SKM-1 (cell line): Measurements from ENCODE around the gene KRTAP19-7.

Experiments used
- DNase-seq: peaks from one replicate; lab custom pipeline; 2025; ENCODE audit not compliant: unreplicated experiment; lab: John Stamatoyannopoulos, UW

The KRTAP19-7 gene

GRCh38 chr21:30561264-30561895 is at the start of gene KRTAP19-7:
Gene KRTAP19-7 (minus strand): TSS chr21:30561314. CDS start chr21:30561289, 25 bp downstream.
- DNase-seq, result no peak

- no peak for DNase-seq
Observed at GRCh38 chr21:30605968-30606367, 44.9 kb upstream of the KRTAP19-7 start.

GRCh38 chr21:30600787-30601186 is 39.7 kb upstream of the KRTAP19-7 start, which contains the start of gene KRTAP22-1:
Gene KRTAP22-1 (plus strand): TSS chr21:30601087.
- no peak for DNase-seq

- no peak for DNase-seq
Observed at GRCh38 chr21:30598802-30599201, 37.7 kb upstream of the KRTAP19-7 start, which contains the start of gene KRTAP6-2. Gene KRTAP6-2 (minus strand): TSS chr21:30598902. CDS start chr21:30598874, 28 bp downstream.

GRCh38 chr21:30592140-30592539 is 31.0 kb upstream of the KRTAP19-7 start, which contains the start of gene KRTAP6-3:
Gene KRTAP6-3 (plus strand): TSS chr21:30592440. CDS start chr21:30592446, 6 bp downstream.
- DNase-seq, result no peak

GRCh38 chr21:30590297-30590696 is 29.2 kb upstream of the KRTAP19-7 start, which contains the start of gene KRTAP22-2:
Gene KRTAP22-2 (minus strand): TSS chr21:30590397.
- no peak for DNase-seq

GRCh38 chr21:30582870-30583269 is 21.8 kb upstream of the KRTAP19-7 start:
- DNase-seq, result no peak

GRCh38 chr21:30580132-30580531 is 19.0 kb upstream of the KRTAP19-7 start:
- DNase-seq, result no peak

- DNase-seq, result no peak
Observed at GRCh38 chr21:30579346-30579745, 18.2 kb upstream of the KRTAP19-7 start.

GRCh38 chr21:30577766-30578165 is 16.7 kb upstream of the KRTAP19-7 start:
- no peak for DNase-seq

- DNase-seq, result no peak
Observed at GRCh38 chr21:30567617-30568016, 6.5 kb upstream of the KRTAP19-7 start.

- no peak for DNase-seq
Observed at GRCh38 chr21:30563630-30564029, 2.5 kb upstream of the KRTAP19-7 start.

- DNase-seq, result no peak
Observed at GRCh38 chr21:30563072-30563471, 2.0 kb upstream of the KRTAP19-7 start.

- no peak for DNase-seq
Observed at GRCh38 chr21:30561957-30562356, 843 bp upstream of the KRTAP19-7 start.

GRCh38 chr21:30555095-30555494 is 6.0 kb downstream of the KRTAP19-7 start:
- no peak for DNase-seq

GRCh38 chr21:30552782-30553181 is 8.3 kb downstream of the KRTAP19-7 start:
- no peak for DNase-seq

GRCh38 chr21:30541764-30542163 is 19.4 kb downstream of the KRTAP19-7 start, which contains the start of gene KRTAP19-6:
Gene KRTAP19-6 (minus strand): TSS chr21:30541864. CDS start chr21:30541833, 31 bp downstream.
- no peak for DNase-seq

- no peak for DNase-seq
Observed at GRCh38 chr21:30518876-30519275, 42.2 kb downstream of the KRTAP19-7 start.

- DNase-seq, result no peak
Observed at GRCh38 chr21:30515681-30516080, 45.4 kb downstream of the KRTAP19-7 start.
